Stimulated activated naive CD8-positive, alpha-beta T cell treated with anti-CD3 and anti-CD28 coated beads, Interleukin-15, Interleukin-2, amounts not matched to agents 100 ng/mL and 50 ng/mL, for 24 hours (primary cell): ENCODE measurements around the gene DCHS1.

Experiments used
- H3K27ac Mint-ChIP-seq: one replicate; pipeline ENCODE4 v1.8.0; 2021; ENCODE audit warnings: mild to moderate bottlenecking, mixed read lengths
- H3K27me3 Mint-ChIP-seq: one replicate; pipeline ENCODE4 v1.8.0; 2021; ENCODE audit warnings: mixed read lengths
- H3K36me3 Mint-ChIP-seq: one replicate; pipeline ENCODE4 v1.8.0; 2021; ENCODE audit warnings: low read depth, mixed read lengths
- H3K4me1 Mint-ChIP-seq: one replicate; pipeline ENCODE4 v1.8.0; 2021; ENCODE audit warnings: low read depth, mixed read lengths
- H3K4me3 Mint-ChIP-seq: one replicate; pipeline ENCODE4 v1.8.0; 2021; ENCODE audit warnings: mild to moderate bottlenecking, mixed read lengths
- H3K9me3 Mint-ChIP-seq: one replicate; pipeline ENCODE4 v1.8.0; 2021; ENCODE audit warnings: mixed read lengths

DCHS1 gene

DNA sequence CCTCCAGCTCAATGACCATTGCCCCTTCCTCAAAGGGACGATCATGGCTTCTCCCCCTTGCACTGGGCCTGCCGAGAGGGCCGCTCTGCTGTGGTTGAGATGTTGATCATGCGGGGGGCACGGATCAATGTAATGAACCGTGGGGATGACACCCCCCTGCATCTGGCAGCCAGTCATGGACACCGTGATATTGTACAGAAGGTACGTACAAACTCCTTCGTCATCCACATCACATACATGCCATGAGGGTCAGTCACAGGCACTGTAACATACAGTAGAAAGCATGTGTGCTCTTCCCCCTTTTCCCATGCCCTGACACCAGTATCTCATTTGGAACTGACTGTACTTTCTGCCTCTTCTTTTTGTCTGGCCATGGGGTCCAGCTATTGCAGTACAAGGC lies 47.6 kb downstream of the DCHS1 start:
- H3K9me3 Mint-ChIP-seq = no peaks in the 10 kb centered on the region
- H3K4me3 Mint-ChIP-seq = no peak overlapping the region
- H3K27ac Mint-ChIP-seq = peak overlapping the region; percentile 13
- H3K4me1 Mint-ChIP-seq = peaks cover 45% of the 10 kb centered on the region
- no peaks in the 10 kb centered on the region for H3K27me3 Mint-ChIP-seq
- H3K36me3 Mint-ChIP-seq = peaks cover 34% of the 10 kb centered on the region

DNA sequence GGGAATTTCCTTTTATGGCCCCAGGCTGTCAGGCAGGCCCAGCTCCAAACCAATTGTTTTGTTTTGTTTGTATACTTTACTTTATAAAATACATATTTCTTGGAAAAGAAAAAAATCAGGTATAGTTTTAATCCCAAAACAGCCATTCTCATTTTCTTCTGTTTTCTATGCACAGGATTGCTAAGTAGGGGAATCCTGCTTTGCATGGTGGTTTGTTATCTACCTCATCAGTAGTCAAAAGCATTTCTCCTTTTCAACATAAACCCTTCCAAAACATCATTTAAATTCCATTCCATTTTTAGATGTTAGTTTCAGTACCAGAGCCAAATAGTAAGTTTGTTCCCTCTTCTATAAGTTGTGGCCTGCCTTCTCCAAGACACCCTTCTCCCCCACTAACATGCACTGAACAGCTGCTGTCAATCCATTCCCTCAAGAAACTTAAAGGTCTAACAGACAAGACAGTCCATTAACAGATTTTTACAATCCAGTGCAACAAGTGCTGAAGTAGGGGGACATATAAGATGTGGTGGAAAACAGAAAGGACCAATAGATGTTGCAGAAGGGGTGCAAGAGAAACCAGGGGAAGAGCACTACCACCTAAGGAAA lies 48.3 kb downstream of the DCHS1 start:
- no peaks in the 10 kb centered on the region for H3K9me3 Mint-ChIP-seq
- peaks cover 45% of the 10 kb centered on the region for H3K4me1 Mint-ChIP-seq
- peak overlapping the region; percentile 35 for H3K4me3 Mint-ChIP-seq
- H3K27me3 Mint-ChIP-seq = no peaks in the 10 kb centered on the region
- peak overlapping the region; percentile 84 for H3K27ac Mint-ChIP-seq
- peaks cover 34% of the 10 kb centered on the region for H3K36me3 Mint-ChIP-seq

DNA sequence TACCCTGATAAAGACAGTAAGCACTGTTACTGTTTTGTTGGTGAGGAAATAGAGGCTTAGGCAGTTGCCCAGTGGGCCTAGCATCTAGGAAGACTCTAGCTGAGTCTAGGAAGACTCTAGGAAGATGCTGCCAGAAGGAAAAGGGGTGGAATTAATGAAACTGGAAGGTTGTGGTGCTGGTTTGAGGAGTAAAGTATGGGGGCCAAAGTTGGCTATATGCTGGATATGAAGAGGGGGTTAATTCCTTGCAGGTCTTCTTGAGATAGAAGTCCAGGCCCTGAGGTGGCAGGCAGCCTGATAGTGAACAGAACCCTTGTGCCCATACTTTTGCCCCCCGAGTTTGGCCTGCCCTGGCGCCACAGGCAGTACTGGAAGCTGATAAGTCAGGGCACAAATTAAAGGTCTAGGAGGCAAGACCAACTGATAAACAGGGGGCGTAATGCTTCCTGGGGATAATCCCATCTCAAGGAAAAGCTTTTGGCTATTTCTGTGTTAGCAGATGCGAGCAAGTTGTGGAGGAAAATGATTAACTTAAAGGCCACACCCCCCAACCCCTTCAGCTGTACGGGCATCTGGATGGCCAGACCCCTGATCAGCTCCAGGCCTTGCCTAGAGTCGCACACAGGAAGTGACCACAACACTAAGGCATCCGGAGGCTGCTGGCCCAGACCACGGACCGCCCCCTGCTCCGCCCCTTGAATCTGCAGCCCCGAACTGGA lies 49.0 kb downstream of the DCHS1 start:
- Mint-ChIP-seq H3K27ac (no peak overlapping the region), H3K4me3 (peak overlapping the region; percentile 35), H3K36me3 (peaks cover 38% of the 10 kb centered on the region)

DNA sequence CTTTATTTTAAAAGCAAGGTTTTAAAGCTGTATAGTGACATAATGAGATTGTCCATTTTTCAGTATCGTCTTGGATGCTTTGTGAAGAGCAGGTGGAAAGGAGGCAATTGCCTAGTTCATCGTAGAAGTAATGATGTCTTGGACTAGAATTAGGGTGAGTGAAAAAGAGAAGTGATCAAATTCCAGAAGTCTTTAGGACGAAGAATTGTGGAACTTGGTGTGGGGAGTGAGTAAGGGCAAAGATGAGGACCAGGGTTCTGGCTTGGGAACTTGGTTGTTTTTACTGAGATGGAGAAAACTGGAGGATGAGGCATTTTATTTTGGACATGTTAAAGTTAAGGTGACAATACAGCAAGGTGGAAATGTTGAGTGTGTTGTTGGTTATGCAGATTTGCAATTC lies 50.8 kb downstream of the DCHS1 start:
- Mint-ChIP-seq H3K36me3 (peaks cover 29% of the 10 kb centered on the region), H3K27me3 (no peaks in the 10 kb centered on the region), H3K9me3 (no peaks in the 10 kb centered on the region), H3K27ac (no peak overlapping the region), H3K4me1 (peaks cover 37% of the 10 kb centered on the region), H3K4me3 (no peak overlapping the region)

More for the DNA sequence above, 49.0 kb downstream of the DCHS1 start:
- Mint-ChIP-seq H3K4me1 (peaks cover 50% of the 10 kb centered on the region), H3K27me3 (no peaks in the 10 kb centered on the region), H3K9me3 (no peaks in the 10 kb centered on the region)

DNA sequence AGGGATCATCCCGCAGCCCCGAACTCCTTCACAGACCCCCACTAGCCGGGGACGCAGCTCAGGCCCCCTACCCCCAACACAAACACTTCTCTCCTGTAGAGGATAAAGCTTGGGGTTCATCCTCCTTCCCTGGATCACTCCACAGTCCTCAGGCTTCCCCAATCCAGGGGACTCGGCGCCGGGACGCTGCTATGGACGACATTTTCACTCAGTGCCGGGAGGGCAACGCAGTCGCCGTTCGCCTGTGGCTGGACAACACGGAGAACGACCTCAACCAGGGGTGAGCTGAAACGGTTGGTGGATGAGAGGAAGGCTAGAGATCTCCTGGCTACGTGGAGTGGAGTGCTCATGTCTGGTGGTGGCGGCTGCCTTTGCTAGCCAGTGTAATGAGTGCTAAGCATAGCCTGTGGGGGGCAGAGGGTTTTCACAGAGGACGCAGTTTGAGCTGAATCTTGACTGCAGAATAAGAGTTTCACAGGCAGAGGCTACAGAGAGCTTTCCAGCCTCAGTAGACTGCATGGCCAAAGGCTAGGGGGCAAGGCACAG lies 51.5 kb downstream of the DCHS1 start:
- Mint-ChIP-seq H3K36me3 (peaks cover 29% of the 10 kb centered on the region), H3K9me3 (no peaks in the 10 kb centered on the region), H3K27ac (no peak overlapping the region), H3K27me3 (no peaks in the 10 kb centered on the region), H3K4me3 (no peak overlapping the region), H3K4me1 (peaks cover 34% of the 10 kb centered on the region)

DNA sequence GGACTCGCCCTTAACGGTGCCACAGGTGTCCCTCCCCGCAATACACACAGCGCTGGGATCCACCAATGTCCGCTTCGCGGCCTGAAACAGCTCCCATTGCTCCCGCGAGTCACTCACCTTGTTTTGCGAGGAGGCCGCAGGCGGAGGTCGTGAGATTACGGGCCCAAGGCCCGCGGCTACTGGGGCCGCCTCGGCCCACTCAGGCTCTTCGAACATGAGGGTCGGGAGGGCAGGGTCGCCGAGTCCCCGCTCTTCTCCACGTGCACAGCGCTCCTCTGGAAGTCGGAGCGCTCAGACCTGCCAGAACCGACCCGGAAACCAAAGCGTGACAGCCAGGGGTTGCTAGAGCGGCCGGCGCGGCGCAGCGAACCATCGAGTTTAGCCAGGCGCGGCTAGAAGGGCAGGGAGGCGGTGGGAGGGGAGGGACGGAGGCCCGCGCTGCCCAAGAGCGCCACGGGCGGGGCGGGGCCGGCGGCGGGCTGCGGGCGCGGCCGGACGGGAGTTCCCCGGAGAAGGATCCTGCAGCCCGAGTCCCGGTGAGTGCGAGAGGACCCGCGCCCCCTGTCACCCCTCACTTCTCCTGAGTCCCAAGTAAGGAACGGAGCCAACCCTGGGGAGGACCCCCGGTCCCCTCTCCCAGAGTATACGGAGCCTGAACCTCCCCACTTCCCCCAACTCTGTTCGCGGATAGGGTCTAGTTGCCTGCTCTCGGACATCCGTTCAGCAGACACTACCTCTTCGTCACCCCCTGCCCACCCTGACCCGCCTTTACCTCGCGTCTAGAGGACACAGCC lies 52.1 kb downstream of the DCHS1 start, which contains the start of the genes ILK and RRP8:
ILK (plus strand) TSS at position 488 of the 794 bp plus-strand sequence. CDS start 498 bp downstream, outside the sequence.
RRP8 (minus strand) TSS at position 330 of the 794 bp plus-strand sequence; CDS start at position 216, 114 bp downstream.
- no peaks in the 10 kb centered on the region for H3K9me3 Mint-ChIP-seq
- no peak within 1 kb of the TSS for H3K27ac Mint-ChIP-seq
- H3K27me3 Mint-ChIP-seq = no peaks in the 10 kb centered on the region
- peaks cover 27% of the 10 kb centered on the region for H3K4me1 Mint-ChIP-seq
- no peak within 1 kb of the TSS for H3K4me3 Mint-ChIP-seq
- peaks cover 29% of the 10 kb centered on the region for H3K36me3 Mint-ChIP-seq

DNA sequence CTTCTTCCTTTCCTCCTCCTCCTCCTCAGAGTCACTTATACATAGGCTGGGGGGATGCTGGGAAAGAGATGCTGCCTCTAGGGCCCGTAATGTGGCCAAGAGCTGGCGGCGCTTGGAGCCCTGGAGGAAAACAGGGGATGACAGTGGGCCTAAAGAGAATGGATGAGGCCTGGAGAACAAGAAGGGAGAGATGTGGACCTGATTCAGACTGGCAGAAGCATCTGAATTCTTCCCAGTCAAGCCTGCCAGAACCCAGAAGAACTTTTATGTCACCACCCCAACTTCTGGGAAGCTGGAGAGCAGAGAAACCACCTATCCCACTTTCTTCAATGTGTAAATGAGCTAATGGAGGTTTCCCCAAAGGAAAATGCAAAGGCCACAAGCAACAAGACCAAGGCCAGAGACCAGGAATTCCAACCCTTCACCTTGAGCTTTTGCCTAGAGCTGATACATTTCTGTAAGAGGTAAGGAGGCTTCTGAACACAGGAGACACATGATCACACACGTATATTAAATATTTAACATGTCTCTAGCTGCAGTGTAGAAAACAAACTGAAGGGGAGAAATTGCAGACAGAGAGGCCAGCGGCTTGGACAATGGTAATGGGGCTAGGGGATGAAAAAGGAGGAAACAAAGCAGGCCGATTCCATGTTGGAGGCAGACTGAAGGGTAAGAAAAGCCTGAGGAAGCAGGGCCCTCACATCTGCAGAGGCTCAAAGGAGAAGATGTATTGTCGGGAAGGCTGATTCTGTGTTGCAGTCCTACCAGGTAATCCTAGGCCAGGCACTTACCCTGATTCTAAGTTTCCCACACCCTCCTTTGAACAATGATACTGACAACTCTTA lies 53.3 kb downstream of the DCHS1 start:
- Mint-ChIP-seq H3K36me3 (peaks cover 32% of the 10 kb centered on the region), H3K9me3 (no peaks in the 10 kb centered on the region), H3K4me3 (no peak overlapping the region), H3K4me1 (peaks cover 22% of the 10 kb centered on the region), H3K27ac (peak overlapping the region; percentile 18), H3K27me3 (no peaks in the 10 kb centered on the region)

DNA sequence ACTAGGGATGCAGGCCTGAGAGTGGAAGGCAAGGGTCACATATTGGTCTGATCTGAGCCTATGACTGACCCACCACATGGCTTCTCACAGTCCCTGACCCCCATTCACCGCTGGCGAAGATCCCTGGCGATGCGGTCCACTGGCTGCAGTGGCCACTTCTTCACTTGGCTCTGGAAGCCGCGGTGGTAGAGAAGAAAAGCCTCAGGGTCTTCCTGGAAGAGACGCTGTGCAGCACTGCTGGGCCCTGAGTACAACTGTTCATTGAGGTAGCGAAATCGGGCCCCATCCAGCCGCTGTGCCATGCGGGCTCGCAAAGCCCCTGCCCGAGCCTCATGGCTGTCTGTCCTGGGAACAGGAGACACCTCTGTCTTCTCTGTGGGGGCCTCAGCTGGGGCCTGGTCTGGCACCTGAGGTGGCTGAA lies 54.6 kb downstream of the DCHS1 start:
- no peak overlapping the region for H3K4me3 Mint-ChIP-seq
- H3K27ac Mint-ChIP-seq = no peak overlapping the region
- H3K4me1 Mint-ChIP-seq = peaks cover 19% of the 10 kb centered on the region
- H3K36me3 Mint-ChIP-seq = peaks cover 34% of the 10 kb centered on the region
- H3K9me3 Mint-ChIP-seq = no peaks in the 10 kb centered on the region
- no peaks in the 10 kb centered on the region for H3K27me3 Mint-ChIP-seq

DNA sequence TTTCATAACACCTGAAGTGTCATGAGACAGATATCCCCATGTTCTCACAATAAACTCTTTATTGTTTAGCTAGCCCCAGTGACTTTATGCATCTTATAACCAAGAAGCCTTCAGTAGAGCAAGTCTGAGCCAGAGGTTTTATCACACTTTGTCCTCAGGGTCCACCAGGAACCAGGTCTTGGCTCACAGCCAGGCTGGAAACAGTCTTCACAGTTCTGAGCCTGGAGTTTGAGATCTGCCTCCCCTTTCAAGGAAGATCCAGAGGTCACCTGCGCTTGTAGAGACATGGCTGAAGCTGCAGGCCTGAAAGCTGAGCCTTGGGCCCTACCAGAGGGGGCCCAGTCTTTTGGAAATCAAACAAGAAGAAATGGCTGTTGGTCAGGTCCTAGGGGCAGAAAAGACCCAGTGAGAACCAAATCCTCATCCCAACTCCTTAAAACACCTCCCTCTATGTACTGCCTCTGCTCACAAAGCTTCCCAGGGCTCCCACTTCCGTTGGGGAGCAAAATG lies 55.7 kb downstream of the DCHS1 start:
- H3K4me3 Mint-ChIP-seq = no peak overlapping the region
- H3K27ac Mint-ChIP-seq = no peak overlapping the region
- H3K4me1 Mint-ChIP-seq = peaks cover 19% of the 10 kb centered on the region
- H3K9me3 Mint-ChIP-seq = no peaks in the 10 kb centered on the region
- H3K36me3 Mint-ChIP-seq = peaks cover 41% of the 10 kb centered on the region
- no peaks in the 10 kb centered on the region for H3K27me3 Mint-ChIP-seq

DNA sequence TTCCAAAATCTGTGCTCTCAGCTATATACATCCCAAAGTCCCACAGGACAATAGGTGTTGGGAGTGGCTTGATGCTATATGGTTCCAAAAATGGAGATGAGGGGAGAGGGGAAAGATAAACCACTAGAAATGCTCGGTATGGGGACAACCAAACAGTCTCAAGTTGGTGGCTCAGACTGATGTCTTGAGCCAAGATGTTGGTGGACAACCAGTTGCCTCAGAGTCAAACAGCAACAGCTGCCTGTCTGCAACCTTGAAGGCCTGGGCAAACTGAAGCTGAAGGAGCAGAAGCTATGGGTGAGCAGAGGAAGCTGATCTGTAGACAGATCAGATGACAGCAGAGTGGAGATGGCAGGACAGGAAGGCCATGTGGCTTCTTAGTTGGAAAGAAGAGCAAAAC lies 56.2 kb downstream of the DCHS1 start:
- no peak overlapping the region for H3K4me3 Mint-ChIP-seq
- peaks cover 23% of the 10 kb centered on the region for H3K4me1 Mint-ChIP-seq
- peak overlapping the region; percentile 59 for H3K27ac Mint-ChIP-seq
- peaks cover 45% of the 10 kb centered on the region for H3K36me3 Mint-ChIP-seq
- no peaks in the 10 kb centered on the region for H3K27me3 Mint-ChIP-seq
- H3K9me3 Mint-ChIP-seq = no peaks in the 10 kb centered on the region

DNA sequence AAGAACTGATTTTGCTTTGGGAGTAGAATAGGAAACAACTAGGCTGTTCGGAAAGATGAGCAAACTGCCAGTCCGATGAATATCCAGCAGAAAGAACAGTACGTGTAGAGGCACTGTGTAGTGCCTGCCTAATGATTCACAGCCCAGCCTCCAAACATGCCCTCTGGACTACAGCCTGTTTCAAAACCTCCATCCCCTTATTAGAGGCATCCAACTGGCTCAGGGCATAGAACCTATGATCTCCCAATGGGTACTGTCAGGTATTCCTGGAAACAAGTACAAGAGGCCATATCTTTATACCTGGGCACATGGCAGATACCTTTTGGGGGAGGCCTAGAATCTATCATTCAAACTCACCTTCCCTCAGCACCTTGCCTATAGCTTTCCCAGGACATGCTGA lies 57.1 kb downstream of the DCHS1 start:
- H3K9me3 Mint-ChIP-seq = no peaks in the 10 kb centered on the region
- peaks cover 52% of the 10 kb centered on the region for H3K36me3 Mint-ChIP-seq
- H3K27me3 Mint-ChIP-seq = no peaks in the 10 kb centered on the region
- H3K4me3 Mint-ChIP-seq = no peak overlapping the region
- H3K27ac Mint-ChIP-seq = no peak overlapping the region
- peaks cover 29% of the 10 kb centered on the region for H3K4me1 Mint-ChIP-seq

DNA sequence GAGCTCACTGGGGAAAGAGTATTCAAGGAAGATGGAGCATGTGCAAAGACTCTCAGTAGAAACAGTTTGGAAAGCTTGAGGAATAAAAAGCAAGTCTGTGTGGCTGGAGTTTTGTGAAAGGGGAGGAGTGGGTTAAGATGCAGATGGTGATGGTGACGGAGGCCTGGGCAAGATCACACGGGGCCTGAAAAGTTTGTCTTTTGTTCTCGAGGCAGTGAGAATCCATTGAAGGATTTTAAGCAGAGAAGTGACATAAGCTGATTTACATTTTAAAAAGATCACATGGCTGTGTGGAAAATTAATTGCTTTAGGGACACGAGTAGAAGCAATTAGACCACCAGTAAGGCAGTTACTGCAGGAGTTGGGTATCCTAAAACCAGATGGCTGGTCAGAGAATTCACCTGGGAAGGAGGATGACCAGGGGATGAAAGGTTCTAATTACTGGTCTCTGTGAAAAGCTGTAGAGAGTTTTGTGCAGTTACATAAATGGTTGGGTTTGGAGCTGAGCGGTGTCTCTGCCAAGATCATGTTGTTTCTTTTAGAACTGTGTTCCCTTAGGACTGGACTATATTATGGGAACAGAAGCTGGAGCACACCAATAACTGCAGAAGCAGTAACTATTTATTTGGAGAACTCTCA lies 59.3 kb downstream of the DCHS1 start:
- Mint-ChIP-seq H3K27ac (no peak overlapping the region), H3K27me3 (no peaks in the 10 kb centered on the region), H3K4me3 (no peak overlapping the region), H3K4me1 (peaks cover 25% of the 10 kb centered on the region), H3K36me3 (peaks cover 64% of the 10 kb centered on the region), H3K9me3 (no peaks in the 10 kb centered on the region)

DNA sequence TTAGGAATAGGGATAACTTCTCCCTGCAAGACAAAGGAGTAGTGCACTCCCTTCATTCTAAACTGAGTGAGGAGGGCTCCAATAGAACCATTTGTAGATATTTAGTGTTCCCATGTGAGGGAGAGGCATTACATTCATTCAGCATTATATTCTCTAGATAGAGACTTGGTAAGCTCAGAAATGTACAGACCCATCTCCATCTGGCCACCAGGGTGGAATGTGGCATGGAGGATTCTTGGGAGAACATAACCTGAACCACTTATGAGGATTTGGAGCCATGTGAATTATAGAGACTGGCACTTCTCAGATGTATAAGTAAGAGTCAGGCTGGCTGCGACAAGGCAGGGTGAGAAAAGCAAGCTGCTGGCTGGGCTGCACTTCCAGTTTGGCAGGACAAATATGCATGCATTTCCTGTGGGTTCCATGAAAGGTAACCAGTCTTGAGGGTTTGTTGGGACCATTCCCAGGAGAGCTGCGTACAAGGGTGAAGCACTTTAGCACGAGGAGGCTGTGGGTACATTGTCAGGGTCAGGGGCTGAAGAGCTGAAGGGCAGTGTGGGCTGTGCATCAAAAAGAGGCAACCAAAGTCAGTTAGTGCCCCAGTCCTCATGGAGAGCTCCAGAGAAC lies 61.4 kb downstream of the DCHS1 start:
- Mint-ChIP-seq H3K27me3 (no peaks in the 10 kb centered on the region), H3K4me1 (peaks cover 20% of the 10 kb centered on the region), H3K4me3 (no peak overlapping the region), H3K9me3 (no peaks in the 10 kb centered on the region), H3K27ac (no peak overlapping the region), H3K36me3 (peaks cover 62% of the 10 kb centered on the region)
